GM12891 (cell line): Measurements from ENCODE around the gene TTC39B.

Experiments used
- PAX5 ChIP-seq: IDR thresholded peaks from 2 replicates; pipeline ENCODE4 v1.6.1; 2011; ENCODE audit warnings: low read length, moderate library complexity, mild to moderate bottlenecking; ENCODE audit not compliant: insufficient read depth, severe bottlenecking
- POLR2A ChIP-seq: IDR thresholded peaks from 2 replicates; pipeline ENCODE4 v1.6.1; 2011; ENCODE audit warnings: low read depth, low read length, control low read depth
- POLR2AphosphoS5 ChIP-seq: IDR thresholded peaks from 2 replicates; pipeline ENCODE4 v1.6.1; 2011; ENCODE audit warnings: low read depth, low read length, control low read depth
- POU2F2 ChIP-seq: IDR thresholded peaks from 2 replicates; pipeline ENCODE4 v1.6.1; 2011; ENCODE audit warnings: low read depth, mild to moderate bottlenecking, control low read depth, low read length, moderate library complexity
- SPI1 ChIP-seq: IDR thresholded peaks from 2 replicates; pipeline ENCODE4 v1.6.1; 2011; ENCODE audit warnings: low read depth, low read length, control low read depth
- TAF1 ChIP-seq: IDR thresholded peaks from 2 replicates; pipeline ENCODE4 v1.6.1; 2011; ENCODE audit warnings: low read depth, low read length, control low read depth

DNA sequence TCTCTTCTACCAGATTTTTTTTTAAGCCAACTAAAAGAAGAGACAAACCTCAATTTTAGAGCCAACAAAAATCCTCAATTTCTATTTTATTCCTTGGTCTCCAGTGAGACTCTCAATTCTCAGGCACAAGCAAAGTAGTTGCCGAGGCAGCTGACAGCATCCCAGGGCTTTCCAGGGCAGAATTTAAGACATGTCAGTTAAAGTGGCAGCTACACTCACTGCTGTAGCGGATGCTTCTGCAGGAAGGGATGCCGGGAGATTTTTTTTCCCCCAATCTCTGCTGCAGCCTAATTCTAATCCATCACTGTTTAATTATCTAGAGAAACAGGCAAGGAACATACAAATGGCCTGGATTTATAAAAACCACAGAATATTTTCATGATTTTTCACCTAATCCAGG lies 57.0 kb downstream of the TTC39B start:
- TF ChIP-seq POLR2A (no peak), TAF1 (no peak), POU2F2 (no peak), SPI1 (no peak), POLR2AphosphoS5 (no peak), PAX5 (no peak)
